ENCODE results near the gene EFHC1. TPM values are rescaled to one million over a fixed set of nuclear protein-coding genes. Genes with fewer than 3 reads are reported as not detected.
A peak's percentile ranks its signal among the peaks of the same experiment; 100 is the strongest.

Gene EFHC1
- total RNA-seq, 4 donors from 2014 or later: 30.6 to 45.6 (median 37.7) TPM

- no peak for DNase-seq (ENCODE audit: low spot score in 2 of 2)
- no peak overlapping the region for H3K27ac ChIP-seq
- no peaks in the 10 kb centered on the region for H3K9me3 ChIP-seq
- 81 to 85% methylated on average over 1 of the region's 1 CpG for WGBS, 2 donors
- no peak for TF ChIP-seq POLR2A (IDR thresholded peaks at IDR 0.05)
- no peak for TF ChIP-seq CTCF (IDR thresholded peaks at IDR 0.05)
- TF ChIP-seq EP300 (IDR thresholded peaks at IDR 0.05): no peak
- peaks cover 0 to 31% (median 15%) of the 10 kb centered on the region in 4 donors for H3K4me1 ChIP-seq
- H3K27me3 ChIP-seq: no peaks in the 10 kb centered on the region
- H3K36me3 ChIP-seq: no peaks in the 10 kb centered on the region
- H3K4me3 ChIP-seq: no peak overlapping the region
Observed at GRCh38 chr6:52415333-52415732, 4.8 kb upstream of the EFHC1 start.

- no peaks in the 10 kb centered on the region for H3K36me3 ChIP-seq
- H3K27ac ChIP-seq: no peak overlapping the region
- no peaks in the 10 kb centered on the region for H3K9me3 ChIP-seq
- no peaks in the 10 kb centered on the region for H3K27me3 ChIP-seq
- H3K4me3 ChIP-seq: no peak overlapping the region
- DNase-seq (ENCODE audit: low spot score in 2 of 2): no peak
- no peak for TF ChIP-seq CTCF (IDR thresholded peaks at IDR 0.05)
- no peak for TF ChIP-seq POLR2A (IDR thresholded peaks at IDR 0.05)
- peaks cover 0 to 32% (median 12%) of the 10 kb centered on the region in 4 donors for H3K4me1 ChIP-seq
- WGBS, 2 donors: 54 to 57% methylated on average over 6 of the region's 6 CpGs
Observed at GRCh38 chr6:52415917-52416628, 4.1 kb upstream of the EFHC1 start.

- no peaks in the 10 kb centered on the region for H3K27me3 ChIP-seq
- TF ChIP-seq POLR2A (IDR thresholded peaks at IDR 0.05): no peak
- TF ChIP-seq EP300 (IDR thresholded peaks at IDR 0.05): peak in 1 of 2 donors; percentile 30
- peak; percentile 76 to 90 (median 83) for TF ChIP-seq CTCF (IDR thresholded peaks at IDR 0.05)
- no peaks in the 10 kb centered on the region for H3K9me3 ChIP-seq
- 0% methylated on average over 1 of the region's 1 CpG for WGBS, 2 donors
- peak in 1 of 2 donors; percentile 83 for DNase-seq (ENCODE audit: low spot score in 2 of 2)
- H3K4me3 ChIP-seq: no peak overlapping the region
- peak overlapping the region in 1 of 4 donors; percentile 29 for H3K27ac ChIP-seq
- H3K4me1 ChIP-seq: peaks cover 0 to 37% (median 12%) of the 10 kb centered on the region in 4 donors
- H3K36me3 ChIP-seq: no peaks in the 10 kb centered on the region
Observed at GRCh38 chr6:52416629-52417151, 3.5 kb upstream of the EFHC1 start.

GRCh38 chr6:52417675-52418111 lies 2.4 kb upstream of the EFHC1 start:
- no peak overlapping the region for H3K4me3 ChIP-seq
- H3K27me3 ChIP-seq: no peaks in the 10 kb centered on the region
- TF ChIP-seq POLR2A (IDR thresholded peaks at IDR 0.05): no peak
- TF ChIP-seq CTCF (IDR thresholded peaks at IDR 0.05): no peak
- TF ChIP-seq EP300 (IDR thresholded peaks at IDR 0.05): no peak
- DNase-seq (ENCODE audit: low spot score in 2 of 2): no peak
- H3K27ac ChIP-seq: peak overlapping the region in 2 of 4 donors; percentile 29 to 72
- WGBS, 2 donors: 42 to 49% methylated on average over 5 of the region's 5 CpGs
- no peaks in the 10 kb centered on the region for H3K9me3 ChIP-seq
- H3K4me1 ChIP-seq: peaks cover 0 to 37% (median 12%) of the 10 kb centered on the region in 4 donors
- no peaks in the 10 kb centered on the region for H3K36me3 ChIP-seq

- DNase-seq (ENCODE audit: low spot score in 2 of 2): no peak
- H3K27ac ChIP-seq: no peak overlapping the region
- TF ChIP-seq POLR2A (IDR thresholded peaks at IDR 0.05) (no peak), EP300 (IDR thresholded peaks at IDR 0.05) (no peak), CTCF (IDR thresholded peaks at IDR 0.05) (no peak)
- H3K4me3 ChIP-seq: no peak overlapping the region
- H3K36me3 ChIP-seq: no peaks in the 10 kb centered on the region
- peaks cover 0 to 46% (median 14%) of the 10 kb centered on the region in 4 donors for H3K4me1 ChIP-seq
- no peaks in the 10 kb centered on the region for H3K27me3 ChIP-seq
- WGBS, 2 donors: 78 to 85% methylated on average over 2 of the region's 2 CpGs
- no peaks in the 10 kb centered on the region for H3K9me3 ChIP-seq
Observed at GRCh38 chr6:52418606-52419005, 1.5 kb upstream of the EFHC1 start.
